Occipital lobe (tissue), 2 donors: ENCODE data around the gene VPS26B. TPM values are rescaled to one million over a fixed set of nuclear protein-coding genes. Genes with fewer than 3 reads are reported as not detected.

Source experiments
- DNase-seq: peaks from one replicate; lab custom pipeline; 2025; lab: John Stamatoyannopoulos, UW
- total RNA-seq: library from RNA; depleted of rRNA; stranded (reverse); fragments of >200 nt; gene quantifications from one replicate; pipeline ENCODE4 v1.2.3, GENCODE V29; 2014

The VPS26B gene
- total RNA-seq, 1 donor from 2014 or later, result 61.9 TPM

GRCh38 chr11:134257101-134257500 is 32.6 kb downstream of the VPS26B start:
- DNase-seq, result no peak

GRCh38 chr11:134258577-134258976 is 34.1 kb downstream of the VPS26B start:
- DNase-seq, result no peak

DNA sequence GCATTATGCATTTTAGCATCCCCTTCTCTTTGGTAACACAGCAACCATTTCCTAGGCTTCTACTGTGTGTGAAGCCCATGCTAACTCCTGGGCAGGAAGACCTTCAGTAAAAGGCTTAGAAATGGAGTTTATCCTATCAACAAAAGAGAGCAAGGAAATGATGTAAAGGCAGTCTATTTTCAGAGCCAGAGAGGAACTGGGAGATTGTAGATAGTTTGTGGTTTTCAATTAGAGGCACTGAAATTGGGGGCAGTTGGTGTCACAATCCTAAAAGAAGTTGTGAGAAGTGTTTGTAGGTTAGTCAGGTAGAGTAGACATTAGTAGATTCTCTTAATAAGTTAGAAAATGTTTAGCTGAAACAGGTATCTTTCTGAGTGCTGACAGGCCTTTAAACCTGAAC is 36.0 kb downstream of the VPS26B start:
- no peak for DNase-seq

DNA sequence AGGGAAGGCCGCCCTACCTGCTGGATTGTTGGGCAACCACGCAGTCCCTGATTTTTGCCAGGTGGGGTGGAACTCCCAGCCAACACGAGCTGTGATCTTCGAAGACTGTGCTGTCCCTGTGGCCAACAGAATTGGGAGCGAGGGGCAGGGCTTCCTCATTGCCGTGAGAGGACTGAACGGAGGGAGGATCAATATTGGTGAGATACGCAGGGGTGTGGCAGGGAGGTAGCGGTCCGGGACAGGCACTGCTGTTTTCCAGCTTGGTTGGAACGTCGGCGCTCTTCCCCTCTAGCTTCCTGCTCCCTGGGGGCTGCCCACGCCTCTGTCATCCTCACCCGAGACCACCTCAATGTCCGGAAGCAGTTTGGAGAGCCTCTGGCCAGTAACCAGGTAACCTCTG is 36.5 kb downstream of the VPS26B start:
- DNase-seq, result no peak

DNA sequence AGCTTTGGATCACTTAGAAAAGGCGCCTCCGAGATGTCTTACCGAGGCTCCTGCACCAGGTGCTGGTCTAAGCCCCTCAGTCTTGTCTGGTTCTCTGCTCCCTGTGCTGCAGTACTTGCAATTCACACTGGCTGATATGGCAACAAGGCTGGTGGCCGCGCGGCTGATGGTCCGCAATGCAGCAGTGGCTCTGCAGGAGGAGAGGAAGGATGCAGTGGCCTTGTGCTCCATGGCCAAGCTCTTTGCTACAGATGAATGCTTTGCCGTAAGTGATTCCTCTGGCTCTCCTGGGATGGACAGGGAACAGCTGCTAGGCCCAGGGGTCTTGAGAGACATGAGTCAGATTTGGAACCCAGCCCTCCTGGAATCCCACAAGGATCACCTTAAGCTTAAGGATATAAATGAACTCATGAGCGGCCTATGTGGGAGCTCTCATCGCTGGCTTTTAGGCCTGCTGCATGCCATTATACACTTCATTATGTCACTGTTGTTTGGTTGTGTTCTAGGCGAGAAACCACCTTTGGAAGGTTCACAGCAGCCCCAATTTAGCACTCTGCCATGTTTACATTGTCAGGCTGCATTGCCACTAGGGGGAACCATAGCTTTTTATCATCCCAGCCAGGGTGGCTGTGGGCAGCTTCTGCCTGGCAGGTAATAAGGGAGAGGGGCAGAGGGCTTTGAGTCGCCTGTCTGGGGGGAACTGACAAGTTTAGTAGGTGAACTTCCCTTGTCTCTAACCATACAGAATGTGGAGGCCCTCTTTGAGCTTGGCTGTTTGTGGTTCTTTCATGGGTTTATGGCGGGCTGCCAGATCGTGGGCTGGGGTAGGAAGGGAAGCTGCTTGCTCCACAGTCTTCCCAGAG is 37.4 kb downstream of the VPS26B start:
- no peak for DNase-seq

- no peak for DNase-seq
Measured at GRCh38 chr11:134264966-134265764, 40.7 kb downstream of the VPS26B start.

DNA sequence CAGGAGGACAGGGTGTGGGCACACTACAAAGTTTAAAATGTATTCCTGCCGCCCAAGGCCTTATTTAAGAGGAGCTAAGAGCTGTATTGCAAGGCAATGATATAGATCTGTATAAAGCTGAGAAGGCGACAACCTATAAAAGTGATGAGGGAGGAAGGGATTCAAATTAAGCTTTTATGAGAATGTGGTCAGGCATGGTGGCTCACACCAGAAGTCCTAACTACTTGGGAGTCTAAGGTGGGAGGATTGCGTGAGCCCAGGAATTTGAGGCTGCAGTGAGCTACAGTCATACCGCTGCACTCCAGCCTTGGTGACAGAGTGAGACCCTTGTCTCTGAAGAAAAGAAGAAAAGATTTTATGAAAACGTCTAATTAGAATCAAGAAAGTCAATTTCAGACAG is 42.0 kb downstream of the VPS26B start:
- DNase-seq, result no peak

GRCh38 chr11:134266841-134267251 is 42.4 kb downstream of the VPS26B start:
- no peak for DNase-seq

- DNase-seq, result no peak
Measured at GRCh38 chr11:134267461-134267860, 43.0 kb downstream of the VPS26B start.

- no peak for DNase-seq
Measured at GRCh38 chr11:134267966-134268365, 43.5 kb downstream of the VPS26B start.

DNA sequence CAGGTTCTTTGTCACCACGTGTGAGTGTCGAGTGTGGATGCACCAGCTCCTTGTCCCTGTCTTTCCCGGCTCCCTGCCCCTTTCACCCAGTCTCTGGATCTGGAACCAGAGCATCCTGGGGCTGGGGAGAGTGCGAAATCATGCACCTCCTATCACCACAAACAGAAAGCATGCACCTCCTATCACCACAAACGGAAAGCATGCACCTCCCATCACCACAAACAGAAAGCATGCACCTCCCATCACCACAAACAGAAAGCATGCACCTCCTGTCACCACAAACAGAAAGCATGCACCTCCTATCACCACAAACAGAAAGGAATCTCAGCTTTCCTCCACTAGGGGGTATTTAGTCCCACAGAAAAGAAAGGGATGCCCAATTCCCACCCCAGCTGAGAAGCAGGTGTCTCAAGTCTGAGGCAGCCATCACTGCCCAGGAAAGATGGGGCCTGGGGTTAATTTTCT is 45.8 kb downstream of the VPS26B start:
- no peak for DNase-seq

- DNase-seq, result no peak
Measured at GRCh38 chr11:134271978-134272377, 47.5 kb downstream of the VPS26B start.

DNA sequence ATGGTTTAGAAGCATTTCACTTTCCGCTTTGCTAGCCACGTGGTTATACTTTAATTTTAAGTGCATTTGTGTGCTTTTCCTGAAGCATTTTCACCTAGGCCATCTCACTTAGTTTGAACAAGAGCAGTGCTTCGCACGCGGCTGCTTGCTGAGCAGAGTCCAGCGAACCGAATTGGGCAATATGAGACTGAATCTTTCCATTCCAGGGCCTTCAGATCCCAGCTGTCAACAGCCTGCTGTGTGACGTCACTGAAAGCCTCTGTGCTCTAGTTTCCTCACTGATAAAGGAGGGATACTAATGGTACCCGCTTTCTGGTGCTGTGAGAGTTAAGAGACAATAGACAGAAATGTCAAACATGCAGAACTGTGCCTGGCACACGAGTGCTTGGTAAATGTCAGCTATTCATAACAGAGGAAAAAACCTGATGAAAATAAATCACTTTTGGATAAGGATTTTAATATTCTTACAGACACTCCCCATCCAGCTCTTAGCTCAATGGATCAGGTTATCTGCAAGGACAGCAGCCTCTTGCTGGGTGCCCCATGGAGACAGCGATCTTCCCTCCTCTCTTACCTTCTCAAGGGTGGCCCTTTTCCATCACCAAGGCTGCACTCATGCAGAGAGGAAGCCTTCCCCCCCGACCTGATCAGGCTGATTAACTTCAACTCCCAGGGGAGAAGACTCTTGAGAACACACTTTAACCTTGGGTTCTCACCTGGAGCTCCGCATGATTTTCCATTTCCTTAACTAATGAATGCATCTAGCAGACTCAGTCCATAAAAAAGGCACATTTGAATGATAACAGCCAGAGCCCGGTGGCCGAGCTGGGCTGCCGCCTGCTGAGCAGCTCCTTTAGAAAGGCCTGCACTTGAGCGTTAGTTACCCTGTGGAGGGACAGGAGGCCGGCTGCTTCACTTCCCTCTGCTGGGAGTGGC is 48.2 kb downstream of the VPS26B start:
- no peak for DNase-seq

DNA sequence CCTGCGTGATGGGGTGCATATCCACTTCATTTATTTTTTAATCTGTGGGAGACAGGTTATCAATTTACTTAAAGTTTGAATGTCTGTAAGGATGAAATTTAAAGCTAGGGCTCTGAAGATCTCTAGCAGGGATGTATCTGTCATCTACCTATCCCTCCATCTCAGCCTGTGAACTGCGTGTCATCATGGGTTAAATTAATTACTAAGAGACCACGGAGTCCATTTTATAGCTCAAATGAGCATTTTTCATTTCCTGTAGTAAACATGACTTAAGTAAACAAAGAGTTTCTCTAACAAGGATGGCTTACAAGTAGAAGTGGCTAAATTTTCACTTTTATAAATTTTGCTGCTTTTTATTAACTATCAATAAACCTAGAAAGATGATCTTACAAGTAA is 48.8 kb downstream of the VPS26B start:
- no peak for DNase-seq

GRCh38 chr11:134275188-134275533 is 50.7 kb downstream of the VPS26B start:
- no peak for DNase-seq

DNA sequence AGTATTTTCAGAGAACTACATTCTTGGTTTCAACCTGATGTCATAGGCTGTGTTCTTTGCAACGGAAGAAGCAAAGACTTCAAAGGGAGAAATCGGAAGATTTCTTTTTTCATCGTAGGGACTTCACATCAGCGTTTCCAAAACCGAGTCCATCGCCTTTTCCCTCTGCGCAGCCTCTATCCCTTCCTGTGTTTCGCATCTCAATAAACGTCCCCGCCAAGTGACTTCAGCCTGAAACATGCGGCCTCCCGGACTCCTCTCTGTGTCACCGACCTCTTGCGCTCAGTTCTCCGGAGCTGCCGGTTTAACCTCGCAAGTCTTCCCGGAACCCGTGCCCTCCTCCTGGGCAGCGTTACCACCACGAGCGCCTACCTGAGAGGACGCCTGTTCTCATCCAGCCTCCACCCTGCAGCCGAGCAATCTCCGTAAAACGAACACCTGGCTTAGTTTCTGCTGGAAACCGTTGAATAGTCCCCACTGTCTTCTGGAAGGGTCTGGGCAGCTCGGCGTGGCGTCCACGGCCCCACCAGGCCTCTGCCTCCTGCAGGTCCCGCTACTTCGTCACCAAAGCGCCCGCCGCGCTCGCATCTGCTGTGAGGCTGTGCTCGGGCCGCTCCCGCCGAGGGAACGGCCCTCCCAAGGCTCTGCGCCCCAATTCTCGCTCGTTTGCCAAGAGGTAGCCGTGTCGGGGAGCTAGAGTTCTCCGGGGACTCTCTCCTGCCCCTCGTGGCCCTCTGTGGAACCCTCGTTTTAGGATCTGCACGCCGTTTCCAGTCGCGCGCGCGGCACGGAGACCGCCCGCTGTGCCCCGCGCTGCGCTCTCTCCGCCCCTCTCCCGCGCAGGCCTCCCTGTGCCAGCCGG is 51.3 kb downstream of the VPS26B start, which contains the start of gene GLB1L3:
GLB1L3 (plus strand) TSS at position 846 of the 862 bp plus-strand sequence. CDS start 362 bp downstream, outside the sequence.
- peak; percentile 72 for DNase-seq

- DNase-seq, result no peak
Measured at GRCh38 chr11:134276396-134277182, 52.1 kb downstream of the VPS26B start.

- DNase-seq, result no peak
Measured at GRCh38 chr11:134277183-134278001, 52.9 kb downstream of the VPS26B start.

DNA sequence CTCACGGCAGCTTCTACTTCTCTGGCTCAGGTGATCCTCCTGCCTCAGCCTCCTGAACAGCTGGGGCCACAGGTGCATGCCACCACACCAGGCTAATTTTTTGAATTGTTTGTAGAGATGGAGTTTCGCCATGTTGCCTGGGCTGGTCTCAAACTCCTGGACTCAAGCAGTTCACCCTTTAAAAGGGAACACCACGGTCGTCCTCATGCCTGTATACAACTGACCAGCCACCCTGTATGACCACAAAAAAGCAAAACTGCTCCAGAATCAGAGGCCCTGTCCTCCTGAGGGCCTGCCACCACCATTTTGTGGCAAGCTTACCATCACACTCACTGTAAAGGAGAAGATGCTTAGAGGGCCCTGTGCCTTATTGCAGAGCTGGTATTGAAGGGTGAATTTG is 53.9 kb downstream of the VPS26B start:
- no peak for DNase-seq
